Esophagus squamous epithelium (tissue), 4 donors: Measurements from ENCODE around the gene ADPGK.

Experiments used
- CTCF ChIP-seq, 6 experiments: fragments of 450-650 bp in 4 of 6; fragments of 200-600 bp in 2 of 6; sonication (generic) in 2 of 6; IDR thresholded peaks; one replicate each; pipeline ENCODE4 v1.5.1; 2016 to 2019; ENCODE audit warnings: antibody characterized with exemption in 6 of 6, mild to moderate bottlenecking in 4 of 6, moderate library complexity in 4 of 6
- POLR2A ChIP-seq, 4 donors: fragments of 450-650 bp; IDR thresholded peaks; one replicate each; pipeline ENCODE4 v1.6.1; 2017; ENCODE audit warnings: antibody characterized with exemption in 4 of 4, mild to moderate bottlenecking in 4 of 4, moderate library complexity in 3 of 4

- TF ChIP-seq CTCF (IDR thresholded peaks at IDR 0.05) (no peak), POLR2A (IDR thresholded peaks at IDR 0.05) (no peak)
These were observed 49.4 kb downstream of the ADPGK start for GRCh38 chr15:72733941-72734738.
